ENCODE results near the gene ERAS. TPM values are rescaled to one million over a fixed set of nuclear protein-coding genes. Genes with fewer than 3 reads are reported as not detected.
"Not testable (repeated sequence)": the region's sequence is repeated elsewhere in the genome, so short reads cannot be mapped to it uniquely, and the experiment has no call there.

Gene ERAS
- total and polyA plus RNA-seq, 2 donors (not counting 3 experiments of a cell fraction or from before 2014, with no cell fraction given), result 0.14 TPM; not detected in 1

DNA sequence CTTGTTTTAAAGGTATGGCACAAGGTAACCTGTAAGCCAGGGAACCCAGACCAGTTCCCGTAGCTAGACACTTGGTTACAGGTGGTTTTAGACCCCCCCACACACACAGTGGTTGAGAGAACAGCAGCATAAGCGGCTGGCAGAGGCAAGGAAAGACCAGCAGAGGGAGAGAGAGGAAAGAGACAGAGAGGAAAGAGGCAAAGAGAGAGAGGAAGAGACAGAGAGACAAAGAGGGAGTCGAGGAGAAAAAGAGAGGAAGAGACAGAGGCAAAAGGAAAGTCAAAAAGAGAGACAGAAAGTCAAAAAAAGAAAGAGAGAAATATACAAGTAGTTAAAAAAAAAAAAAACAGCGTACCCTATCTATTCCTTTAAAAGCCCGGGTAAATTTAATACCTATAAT lies 28.6 kb downstream of the ERAS start:
- intact Hi-C loops (cut with micrococcal nuclease) (no loop called here), dilution Hi-C loops (cut with MboI; ENCODE audit: extremely low pct_ligation_motif_present, low sequenced_read_pairs) (no loop called here)
- no peaks in the 10 kb centered on the region for H3K9me3 ChIP-seq (replicated peaks; ENCODE audit: control insufficient read depth, insufficient read depth, low read length)
- H3K27me3 ChIP-seq (ENCODE audit: control insufficient read depth in 2 of 2, insufficient read depth in 2 of 2, low read length in 2 of 2), result no peaks in the 10 kb centered on the region
- H2AFZ ChIP-seq (ENCODE audit: low read depth, low read length), result no peak overlapping the region
- ChIA-PET POLR2A (no interaction called here), CTCF (no interaction called here)
- no peak for FAIRE-seq
- H3K27ac ChIP-seq (ENCODE audit: insufficient read depth, low read depth, low read length), result no peak overlapping the region
- H3K79me2 ChIP-seq (ENCODE audit: control insufficient read depth, insufficient read depth, low read length), result no peaks in the 10 kb centered on the region
- no peaks in the 10 kb centered on the region for H4K20me1 ChIP-seq (replicated peaks; ENCODE audit: control insufficient read depth, extremely low read depth, insufficient read depth, low read length)
- DNase-seq (ENCODE audit: low read depth, low spot score), result no peak
- no peaks in the 10 kb centered on the region for H3K4me1 ChIP-seq (ENCODE audit: control insufficient read depth, extremely low read depth, insufficient read depth, low read length)
- H3K4me2 ChIP-seq (ENCODE audit: insufficient read depth, low read length), result no peak overlapping the region
- BruUV-seq (replicated peaks), result no TSS peak
- no peak overlapping the region for H3K9ac ChIP-seq (replicated peaks; ENCODE audit: extremely low read depth, insufficient read depth, low read length)
- no peaks in the 10 kb centered on the region for H3K36me3 ChIP-seq (ENCODE audit: control insufficient read depth in 2 of 2, extremely low read depth in 1 of 2, insufficient read depth in 2 of 2, low read length in 2 of 2)
- no peaks in the 10 kb centered on the region for H3K9me1 ChIP-seq (replicated peaks; ENCODE audit: control insufficient read depth, extremely low read depth, insufficient read depth, low read length)
- no peak overlapping the region for H3K4me3 ChIP-seq (replicated peaks in 1 of 3; ENCODE audit: insufficient read depth in 1 of 3, low read depth in 1 of 3, low read length in 3 of 3)
- TF ChIP-seq, protein P1, sequence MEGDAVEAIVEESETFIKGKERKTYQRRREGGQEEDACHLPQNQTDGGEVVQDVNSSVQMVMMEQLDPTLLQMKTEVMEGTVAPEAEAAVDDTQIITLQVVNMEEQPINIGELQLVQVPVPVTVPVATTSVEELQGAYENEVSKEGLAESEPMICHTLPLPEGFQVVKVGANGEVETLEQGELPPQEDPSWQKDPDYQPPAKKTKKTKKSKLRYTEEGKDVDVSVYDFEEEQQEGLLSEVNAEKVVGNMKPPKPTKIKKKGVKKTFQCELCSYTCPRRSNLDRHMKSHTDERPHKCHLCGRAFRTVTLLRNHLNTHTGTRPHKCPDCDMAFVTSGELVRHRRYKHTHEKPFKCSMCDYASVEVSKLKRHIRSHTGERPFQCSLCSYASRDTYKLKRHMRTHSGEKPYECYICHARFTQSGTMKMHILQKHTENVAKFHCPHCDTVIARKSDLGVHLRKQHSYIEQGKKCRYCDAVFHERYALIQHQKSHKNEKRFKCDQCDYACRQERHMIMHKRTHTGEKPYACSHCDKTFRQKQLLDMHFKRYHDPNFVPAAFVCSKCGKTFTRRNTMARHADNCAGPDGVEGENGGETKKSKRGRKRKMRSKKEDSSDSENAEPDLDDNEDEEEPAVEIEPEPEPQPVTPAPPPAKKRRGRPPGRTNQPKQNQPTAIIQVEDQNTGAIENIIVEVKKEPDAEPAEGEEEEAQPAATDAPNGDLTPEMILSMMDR (IDR thresholded peaks at IDR 0.05; ENCODE audit: extremely low read depth in 1 of 2, insufficient read depth in 1 of 2, low read depth in 1 of 2, low read length in 2 of 2), result peak in 1 of 2 donors; percentile 4
- TF ChIP-seq FOS (IDR thresholded peaks at IDR 0.05; ENCODE audit: borderline replicate concordance, insufficient read depth, low read length), result no peak

DNA sequence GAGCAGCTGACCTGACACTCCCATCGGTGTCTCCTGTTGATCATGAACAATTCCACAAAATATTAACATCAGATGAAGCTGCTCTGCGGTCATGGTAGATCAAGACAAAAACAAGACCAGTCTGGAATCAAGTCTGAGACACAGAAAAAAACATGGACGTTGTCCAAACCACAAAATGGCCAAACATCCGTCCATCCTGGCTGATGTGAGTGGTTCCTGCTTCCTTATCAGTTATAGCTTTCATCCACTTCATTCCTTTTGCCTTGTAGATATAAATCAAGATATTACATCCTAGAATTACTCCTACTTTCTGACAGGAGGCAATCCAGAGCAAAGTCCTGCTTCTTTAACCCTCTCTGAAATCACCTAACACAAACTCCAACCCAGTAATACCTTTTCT lies 37.9 kb downstream of the ERAS start:
- Histone ChIP-seq H3K9me3 (replicated peaks; ENCODE audit: control insufficient read depth, insufficient read depth, low read length) (no peaks in the 10 kb centered on the region), H3K4me2 (ENCODE audit: insufficient read depth, low read length) (no peak overlapping the region), H3K27me3 (ENCODE audit: control insufficient read depth in 2 of 2, insufficient read depth in 2 of 2, low read length in 2 of 2) (no peaks in the 10 kb centered on the region), H3K9ac (replicated peaks; ENCODE audit: extremely low read depth, insufficient read depth, low read length) (no peak overlapping the region), H2AFZ (ENCODE audit: low read depth, low read length) (no peak overlapping the region), H3K79me2 (ENCODE audit: control insufficient read depth, insufficient read depth, low read length) (no peaks in the 10 kb centered on the region), H3K4me1 (ENCODE audit: control insufficient read depth, extremely low read depth, insufficient read depth, low read length) (peaks cover 2% of the 10 kb centered on the region), H3K9me1 (replicated peaks; ENCODE audit: control insufficient read depth, extremely low read depth, insufficient read depth, low read length) (no peaks in the 10 kb centered on the region), H3K36me3 (ENCODE audit: control insufficient read depth in 2 of 2, extremely low read depth in 1 of 2, insufficient read depth in 2 of 2, low read length in 2 of 2) (no peaks in the 10 kb centered on the region), H4K20me1 (replicated peaks; ENCODE audit: control insufficient read depth, extremely low read depth, insufficient read depth, low read length) (no peaks in the 10 kb centered on the region), H3K27ac (ENCODE audit: insufficient read depth, low read depth, low read length) (no peak overlapping the region), H3K4me3 (replicated peaks in 1 of 3; ENCODE audit: insufficient read depth in 1 of 3, low read depth in 1 of 3, low read length in 3 of 3) (no peak overlapping the region)
- TF ChIP-seq GATA2 (IDR thresholded peaks at IDR 0.05; ENCODE audit: insufficient read depth, insufficient read length, low read depth, low read length) (peak; percentile 48), POLR2AphosphoS5 (IDR thresholded peaks at IDR 0.05; ENCODE audit: insufficient read depth, low read depth, low read length) (no peak)
- dilution Hi-C loops (cut with MboI; ENCODE audit: extremely low pct_ligation_motif_present, low sequenced_read_pairs), result no loop called here
- ChIA-PET POLR2A (no interaction called here), CTCF (interaction anchor here (0.9 kb wide), 1 partner anchor 27 kb away, joined by 5 read pairs; no protein-coding TSS in a partner anchor)
- no TSS peak for BruUV-seq (replicated peaks)
- peak; percentile 77 for FAIRE-seq
- peak; percentile 3 for DNase-seq (ENCODE audit: low read depth, low spot score)
- intact Hi-C loops (cut with micrococcal nuclease), result no loop called here

DNA sequence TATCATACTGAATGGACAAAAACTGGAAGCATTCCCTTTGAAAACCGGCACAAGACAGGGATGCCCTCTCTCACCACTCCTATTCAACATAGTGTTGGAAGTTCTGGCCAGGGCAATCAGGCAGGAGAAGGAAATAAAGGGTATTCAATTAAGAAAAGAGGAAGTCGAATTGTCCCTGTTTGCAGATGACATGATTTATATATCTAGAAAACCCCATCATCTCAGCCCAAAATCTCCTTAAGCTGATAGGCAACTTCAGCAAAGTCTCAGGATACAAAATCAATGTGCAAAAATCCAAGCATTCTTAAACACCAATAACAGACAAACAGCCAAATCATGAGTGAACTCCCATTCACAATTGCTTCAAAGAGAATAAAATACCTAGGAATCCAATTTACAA lies 45.7 kb downstream of the ERAS start:
- dilution Hi-C loops (cut with MboI; ENCODE audit: extremely low pct_ligation_motif_present, low sequenced_read_pairs); H3K9ac ChIP-seq (replicated peaks; ENCODE audit: extremely low read depth, insufficient read depth, low read length); H3K36me3 ChIP-seq (ENCODE audit: control insufficient read depth in 2 of 2, extremely low read depth in 1 of 2, insufficient read depth in 2 of 2, low read length in 2 of 2); H3K4me1 ChIP-seq (ENCODE audit: control insufficient read depth, extremely low read depth, insufficient read depth, low read length); H3K4me3 ChIP-seq (replicated peaks in 1 of 3; ENCODE audit: insufficient read depth in 1 of 3, low read depth in 1 of 3, low read length in 3 of 3); BruUV-seq (replicated peaks); H3K79me2 ChIP-seq (ENCODE audit: control insufficient read depth, insufficient read depth, low read length); FAIRE-seq; DNase-seq (ENCODE audit: low read depth, low spot score); H2AFZ ChIP-seq (ENCODE audit: low read depth, low read length); H3K27ac ChIP-seq (ENCODE audit: insufficient read depth, low read depth, low read length); POLR2A ChIA-PET; H4K20me1 ChIP-seq (replicated peaks; ENCODE audit: control insufficient read depth, extremely low read depth, insufficient read depth, low read length); H3K9me3 ChIP-seq (replicated peaks; ENCODE audit: control insufficient read depth, insufficient read depth, low read length); H3K9me1 ChIP-seq (replicated peaks; ENCODE audit: control insufficient read depth, extremely low read depth, insufficient read depth, low read length); H3K27me3 ChIP-seq (ENCODE audit: control insufficient read depth in 2 of 2, insufficient read depth in 2 of 2, low read length in 2 of 2); intact Hi-C loops (cut with micrococcal nuclease); CTCF ChIA-PET; H3K4me2 ChIP-seq (ENCODE audit: insufficient read depth, low read length): not testable (repeated sequence)

Measured in endothelial cell of umbilical vein (primary cell).